ENCODE measurements around the gene FZR1.

The FZR1 gene

DNA sequence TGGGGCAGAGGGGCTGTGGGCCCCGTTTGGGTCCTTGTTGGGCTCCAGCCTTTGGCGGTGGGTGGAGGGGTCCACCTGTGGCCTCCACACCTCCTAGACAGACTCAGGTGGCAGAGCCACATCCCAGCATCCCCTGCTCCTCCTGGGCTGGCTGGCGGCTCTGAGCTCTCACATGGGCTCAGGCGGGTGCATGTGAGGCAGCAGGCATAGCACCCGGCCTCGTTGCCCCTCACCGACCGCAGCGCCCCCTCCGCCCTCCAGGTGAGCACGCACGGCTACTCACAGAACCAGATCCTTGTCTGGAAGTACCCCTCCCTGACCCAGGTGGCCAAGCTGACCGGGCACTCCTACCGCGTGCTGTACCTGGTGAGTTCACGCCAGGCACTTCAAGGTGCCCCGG is 26.9 kb downstream of the FZR1 start:
- TF ChIP-seq, protein P1, sequence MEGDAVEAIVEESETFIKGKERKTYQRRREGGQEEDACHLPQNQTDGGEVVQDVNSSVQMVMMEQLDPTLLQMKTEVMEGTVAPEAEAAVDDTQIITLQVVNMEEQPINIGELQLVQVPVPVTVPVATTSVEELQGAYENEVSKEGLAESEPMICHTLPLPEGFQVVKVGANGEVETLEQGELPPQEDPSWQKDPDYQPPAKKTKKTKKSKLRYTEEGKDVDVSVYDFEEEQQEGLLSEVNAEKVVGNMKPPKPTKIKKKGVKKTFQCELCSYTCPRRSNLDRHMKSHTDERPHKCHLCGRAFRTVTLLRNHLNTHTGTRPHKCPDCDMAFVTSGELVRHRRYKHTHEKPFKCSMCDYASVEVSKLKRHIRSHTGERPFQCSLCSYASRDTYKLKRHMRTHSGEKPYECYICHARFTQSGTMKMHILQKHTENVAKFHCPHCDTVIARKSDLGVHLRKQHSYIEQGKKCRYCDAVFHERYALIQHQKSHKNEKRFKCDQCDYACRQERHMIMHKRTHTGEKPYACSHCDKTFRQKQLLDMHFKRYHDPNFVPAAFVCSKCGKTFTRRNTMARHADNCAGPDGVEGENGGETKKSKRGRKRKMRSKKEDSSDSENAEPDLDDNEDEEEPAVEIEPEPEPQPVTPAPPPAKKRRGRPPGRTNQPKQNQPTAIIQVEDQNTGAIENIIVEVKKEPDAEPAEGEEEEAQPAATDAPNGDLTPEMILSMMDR (IDR thresholded peaks at IDR 0.05; ENCODE audit: insufficient read depth, low read depth, low read length, missing control alignments), result no peak
- DNase-seq (ENCODE audit: low read depth), result no peak
- no peak overlapping the region for H3K4me3 ChIP-seq (ENCODE audit: low read length)

DNA sequence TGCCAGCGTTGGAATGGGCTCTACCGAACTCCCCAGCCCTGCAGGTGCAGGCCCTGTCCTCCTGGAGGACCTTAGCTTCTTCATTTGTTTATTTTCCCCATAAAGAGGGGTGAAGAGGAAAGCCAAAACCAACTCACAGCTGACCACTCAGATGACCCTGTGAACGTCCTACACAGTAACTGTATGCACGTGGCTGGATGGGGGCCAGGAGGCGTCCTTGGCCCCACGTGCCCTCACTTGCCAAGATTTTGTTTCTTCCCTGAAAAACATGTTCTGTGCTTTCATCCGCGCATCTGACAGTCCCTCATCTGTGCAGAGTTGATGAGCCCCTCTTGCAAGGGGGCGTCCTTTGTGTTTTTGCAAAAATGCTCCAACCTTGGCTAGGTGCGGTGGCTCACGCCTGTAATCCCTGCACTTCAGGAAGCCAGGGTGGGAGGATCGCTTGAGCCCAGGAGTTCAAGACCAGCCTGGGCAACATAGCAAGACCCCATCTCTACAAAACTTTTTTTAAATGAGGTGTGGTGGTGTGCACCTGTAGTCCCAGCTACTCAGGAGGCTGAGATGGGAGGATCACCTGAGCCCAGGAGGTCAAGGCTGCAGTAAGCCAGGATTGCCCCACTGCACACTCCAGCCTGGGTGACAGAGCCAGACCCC is 27.6 kb downstream of the FZR1 start:
- TF ChIP-seq, protein P1 (IDR thresholded peaks at IDR 0.05; ENCODE audit: insufficient read depth, low read depth, low read length, missing control alignments), result no peak
- no peak overlapping the region for H3K4me3 ChIP-seq (ENCODE audit: low read length)
- no peak for DNase-seq (ENCODE audit: low read depth)

DNA sequence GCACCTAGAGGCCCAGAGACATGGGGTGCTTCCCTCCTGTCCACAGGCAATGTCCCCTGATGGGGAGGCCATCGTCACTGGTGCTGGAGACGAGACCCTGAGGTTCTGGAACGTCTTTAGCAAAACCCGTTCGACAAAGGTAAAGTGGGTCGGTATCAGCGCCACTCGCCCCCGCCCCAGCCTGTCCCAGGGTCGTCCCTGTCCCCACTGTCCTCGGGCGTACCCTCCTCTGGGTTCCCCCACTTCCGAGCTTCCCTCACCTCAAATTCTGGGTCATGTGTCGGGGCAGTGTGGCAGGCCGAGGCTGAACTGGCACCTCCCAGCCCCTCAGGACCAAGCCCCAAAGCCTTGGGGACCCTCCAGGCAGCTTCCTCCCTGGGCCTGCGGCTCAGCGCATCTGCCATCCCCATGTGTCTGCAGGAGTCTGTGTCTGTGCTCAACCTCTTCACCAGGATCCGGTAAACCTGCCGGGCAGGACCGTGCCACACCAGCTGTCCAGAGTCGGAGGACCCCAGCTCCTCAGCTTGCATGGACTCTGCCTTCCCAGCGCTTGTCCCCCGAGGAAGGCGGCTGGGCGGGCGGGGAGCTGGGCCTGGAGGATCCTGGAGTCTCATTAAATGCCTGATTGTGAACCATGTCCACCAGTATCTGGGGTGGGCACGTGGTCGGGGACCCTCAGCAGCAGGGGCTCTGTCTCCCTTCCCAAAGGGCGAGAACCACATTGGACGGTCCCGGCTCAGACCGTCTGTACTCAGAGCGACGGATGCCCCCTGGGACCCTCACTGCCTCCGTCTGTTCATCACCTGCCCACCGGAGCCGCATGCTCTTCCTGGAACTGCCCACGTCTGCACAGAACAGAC is 28.5 kb downstream of the FZR1 start:
- no peak for DNase-seq (ENCODE audit: low read depth)
- no peak overlapping the region for H3K4me3 ChIP-seq (ENCODE audit: low read length)

DNA sequence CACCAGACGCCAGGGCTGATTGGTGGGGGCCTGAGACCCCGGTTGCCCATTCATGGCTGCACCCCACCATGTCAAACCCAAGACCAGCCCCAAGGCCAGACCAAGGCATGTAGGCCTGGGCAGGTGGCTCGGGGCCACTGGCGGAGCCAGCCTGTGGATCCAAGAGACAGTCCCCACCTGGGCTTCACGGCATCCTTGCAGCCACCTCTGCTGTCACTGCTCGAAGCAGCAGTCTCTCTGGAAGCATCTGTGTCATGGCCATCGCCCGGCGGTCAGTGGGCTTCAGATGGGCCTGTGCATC is 29.1 kb downstream of the FZR1 start:
- TF ChIP-seq, protein P1 (IDR thresholded peaks at IDR 0.05; ENCODE audit: insufficient read depth, low read depth, low read length, missing control alignments), result no peak
- no peak overlapping the region for H3K4me3 ChIP-seq (ENCODE audit: low read length)
- DNase-seq (ENCODE audit: low read depth), result no peak

More for the DNA sequence above, 28.5 kb downstream of the FZR1 start:
- TF ChIP-seq, protein P1 (IDR thresholded peaks at IDR 0.05; ENCODE audit: insufficient read depth, low read depth, low read length, missing control alignments), result no peak

DNA sequence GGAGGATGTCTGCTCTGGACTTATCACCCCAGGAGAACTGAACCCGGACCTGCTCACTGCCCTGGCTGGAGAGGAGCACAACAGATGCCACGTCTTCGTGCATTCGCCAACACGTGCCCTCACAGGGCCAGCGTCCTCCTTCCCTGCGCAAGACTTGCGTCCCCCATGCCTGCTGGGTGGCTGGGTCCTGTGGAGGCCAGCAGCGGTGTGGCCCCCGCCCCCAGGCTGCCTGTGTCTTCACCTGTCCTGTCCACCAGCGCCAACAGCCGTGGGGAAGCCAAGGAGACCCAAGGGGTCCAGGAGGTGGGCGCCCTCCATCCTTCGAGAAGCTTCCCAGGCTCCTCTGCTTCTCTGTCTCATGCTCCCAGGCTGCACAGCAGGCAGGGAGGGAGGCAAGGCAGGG is 29.5 kb downstream of the FZR1 start:
- no peak for DNase-seq (ENCODE audit: low read depth)
- H3K4me3 ChIP-seq (ENCODE audit: low read length), result no peak overlapping the region
- TF ChIP-seq, protein P1 (IDR thresholded peaks at IDR 0.05; ENCODE audit: insufficient read depth, low read depth, low read length, missing control alignments), result no peak

DNA sequence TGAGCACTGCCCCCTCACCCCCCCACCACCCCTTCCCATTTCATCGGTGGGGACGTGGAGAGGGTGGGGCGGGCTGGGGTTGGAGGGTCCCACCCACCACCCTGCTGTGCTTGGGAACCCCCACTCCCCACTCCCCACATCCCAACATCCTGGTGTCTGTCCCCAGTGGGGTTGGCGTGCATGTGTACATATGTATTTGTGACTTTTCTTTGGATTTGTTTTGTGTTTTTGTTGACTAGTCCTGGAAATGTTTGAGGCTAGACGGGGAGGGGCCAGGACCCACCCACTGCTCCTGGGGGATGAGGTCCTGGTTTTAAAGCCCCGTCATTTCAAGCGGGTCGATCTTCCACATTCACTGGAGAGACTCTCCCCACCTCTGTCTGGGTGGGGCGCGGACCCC is 29.9 kb downstream of the FZR1 start:
- DNase-seq (ENCODE audit: low read depth), result no peak
- TF ChIP-seq, protein P1 (IDR thresholded peaks at IDR 0.05; ENCODE audit: insufficient read depth, low read depth, low read length, missing control alignments), result no peak
- no peak overlapping the region for H3K4me3 ChIP-seq (ENCODE audit: low read length)

Data from epithelial cell of esophagus (primary cell).